SW480 (cell line): Measurements from ENCODE around the gene ATG4A.

Experiments
- DNase-seq: peaks from one replicate; pipeline ENCODE4 v3.0.0-alpha.2; 2016; ENCODE audit warnings: low spot score

The ATG4A gene

DNA sequence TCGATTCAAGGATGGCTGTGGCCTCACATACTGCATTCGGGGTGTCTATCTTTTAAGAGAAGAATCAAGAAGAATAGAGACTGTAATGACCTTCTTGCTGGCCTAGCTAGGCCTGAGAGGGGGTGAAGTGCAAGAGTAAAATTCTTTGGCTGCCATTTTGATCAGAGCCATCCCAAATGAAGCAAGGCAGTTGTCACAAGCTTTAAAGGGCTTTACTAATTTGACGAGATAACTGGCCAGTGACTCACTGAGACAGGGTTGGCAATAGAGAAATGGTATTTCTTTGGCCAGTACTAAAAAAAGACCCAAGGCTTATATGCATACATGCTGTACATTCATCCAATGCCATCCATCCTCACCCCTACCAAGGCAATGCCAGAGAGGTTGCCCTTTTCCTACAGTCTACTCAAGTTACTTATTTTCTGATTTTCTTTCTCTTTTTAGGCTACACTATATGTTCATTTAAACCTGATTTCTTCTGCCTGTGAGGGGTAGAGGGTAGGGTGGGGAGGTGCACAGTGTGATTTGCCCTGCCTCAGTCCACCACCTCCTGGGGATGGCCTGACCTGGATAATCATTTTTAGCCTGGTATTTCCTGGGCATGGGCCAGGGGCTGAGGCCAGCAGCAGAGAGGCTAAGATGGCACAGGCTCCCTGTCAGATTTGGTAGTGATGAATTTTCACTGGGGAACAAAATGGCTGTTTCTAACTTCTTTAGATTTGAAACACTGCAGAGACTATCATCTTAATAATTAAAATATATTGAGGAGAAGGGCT is 32.2 kb downstream of the ATG4A start:
- no peak for DNase-seq

DNA sequence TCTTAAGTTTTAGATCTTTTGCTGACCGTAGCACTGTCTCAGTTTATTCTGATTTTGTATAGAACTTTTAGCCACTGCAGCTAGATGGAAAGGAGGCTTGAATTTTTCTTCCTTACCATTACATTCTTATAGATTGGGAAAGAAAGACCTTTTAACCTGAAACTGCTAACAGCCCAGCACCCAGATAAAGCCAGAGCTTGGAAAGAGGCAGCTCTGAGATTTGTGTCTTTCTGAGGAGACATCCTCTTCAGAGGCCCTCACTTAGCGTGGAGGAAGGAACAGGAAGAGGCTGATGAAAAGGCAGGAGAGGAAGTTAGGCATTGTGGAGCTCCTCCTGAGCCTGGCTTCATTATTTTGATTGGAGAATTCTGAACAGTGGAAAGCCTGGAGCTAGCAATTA is 35.1 kb downstream of the ATG4A start:
- no peak for DNase-seq

DNA sequence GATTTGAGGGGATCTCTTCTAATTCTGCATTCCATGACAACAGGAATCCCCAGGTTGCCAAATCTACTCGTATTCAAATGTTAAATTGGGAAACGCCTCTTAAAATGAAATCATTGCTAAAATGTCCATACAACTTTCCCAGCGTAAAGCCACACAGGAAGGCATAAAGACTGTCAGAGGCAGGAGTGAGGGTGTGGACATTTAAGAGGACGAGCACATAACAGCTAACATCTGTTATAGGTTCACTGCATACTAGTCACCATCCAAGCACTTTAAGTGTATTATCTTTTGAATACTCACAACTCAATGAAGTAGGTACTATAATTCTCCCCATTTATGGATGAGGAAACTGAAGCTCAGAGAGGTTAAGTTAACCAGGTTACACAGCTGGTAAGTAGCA is 35.6 kb downstream of the ATG4A start:
- DNase-seq = no peak

DNA sequence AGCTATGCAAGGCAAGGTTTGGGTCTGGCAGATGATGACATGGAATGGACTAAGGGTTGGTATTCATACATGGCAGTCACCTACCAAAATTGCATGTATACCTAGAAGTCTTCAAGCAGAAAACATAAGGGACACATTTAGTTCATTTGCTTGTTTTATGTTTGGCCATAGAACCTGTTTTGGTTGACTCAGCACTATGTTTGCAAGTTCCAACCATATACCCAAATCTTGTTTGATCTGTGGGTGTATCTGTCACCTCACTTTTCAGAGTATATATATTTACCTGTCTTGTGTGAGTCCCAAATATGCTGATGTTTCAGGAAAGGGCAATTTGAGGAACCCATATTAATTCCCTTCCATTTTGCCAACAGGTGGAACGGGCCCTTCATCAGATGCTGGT is 39.3 kb downstream of the ATG4A start:
- DNase-seq = no peak

DNA sequence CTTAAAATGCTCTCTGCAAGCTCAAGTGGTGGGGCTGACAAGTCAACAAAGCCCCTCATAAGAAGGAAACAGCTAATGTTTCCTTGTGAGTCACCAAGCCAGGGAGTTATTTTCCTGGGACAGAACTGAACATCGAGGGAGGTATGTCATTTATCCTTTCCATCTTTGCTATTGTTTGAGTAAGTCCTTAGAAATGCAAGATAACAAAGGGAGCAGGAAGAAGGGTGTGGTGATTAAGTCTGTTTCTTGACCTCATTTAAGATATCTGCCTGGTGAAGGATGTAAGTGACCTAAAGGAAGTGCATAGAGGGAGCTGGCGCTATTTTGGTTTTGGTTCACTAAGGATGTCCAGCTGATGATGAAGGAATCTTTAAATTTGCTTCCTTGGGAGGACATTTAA is 39.9 kb downstream of the ATG4A start:
- DNase-seq = no peak

DNA sequence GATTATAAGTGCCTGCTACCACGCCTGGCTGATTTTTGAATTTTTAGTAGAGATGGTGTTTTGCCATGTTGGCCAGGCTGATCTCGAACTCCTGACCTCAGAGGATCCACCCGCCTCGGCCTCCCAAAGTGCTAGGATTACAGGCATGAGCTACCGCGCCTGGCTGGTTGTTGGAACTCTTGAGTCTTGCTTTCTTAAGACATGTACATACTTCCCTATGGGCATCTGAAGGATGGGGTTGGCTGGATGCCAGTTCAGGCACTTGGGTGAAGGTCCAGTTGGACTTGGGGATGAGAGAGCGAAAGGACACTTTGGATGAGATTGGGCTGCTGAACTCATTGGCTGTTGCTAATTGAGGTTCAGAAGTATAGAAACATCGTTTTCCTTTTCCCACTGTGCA is 40.5 kb downstream of the ATG4A start:
- DNase-seq = no peak

DNA sequence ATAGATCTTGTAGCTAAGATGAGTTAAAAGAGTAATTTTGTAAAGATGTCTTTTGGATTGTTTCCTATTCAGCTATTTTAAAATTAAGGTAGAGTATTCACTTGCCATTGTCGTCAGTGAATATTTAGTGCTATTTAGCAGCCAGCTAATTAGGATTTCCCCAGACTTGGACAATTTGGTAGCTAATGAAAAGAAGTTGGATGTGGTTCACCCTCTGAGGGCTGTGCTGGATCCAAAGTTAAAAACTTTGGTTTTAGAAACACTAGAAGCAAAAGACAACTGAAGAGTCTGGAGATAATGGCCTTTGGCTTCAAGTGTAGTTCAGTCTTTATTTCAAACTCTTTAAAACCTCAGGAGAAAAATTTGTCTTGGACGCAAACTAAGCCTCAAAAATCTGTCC is 41.3 kb downstream of the ATG4A start:
- no peak for DNase-seq

DNA sequence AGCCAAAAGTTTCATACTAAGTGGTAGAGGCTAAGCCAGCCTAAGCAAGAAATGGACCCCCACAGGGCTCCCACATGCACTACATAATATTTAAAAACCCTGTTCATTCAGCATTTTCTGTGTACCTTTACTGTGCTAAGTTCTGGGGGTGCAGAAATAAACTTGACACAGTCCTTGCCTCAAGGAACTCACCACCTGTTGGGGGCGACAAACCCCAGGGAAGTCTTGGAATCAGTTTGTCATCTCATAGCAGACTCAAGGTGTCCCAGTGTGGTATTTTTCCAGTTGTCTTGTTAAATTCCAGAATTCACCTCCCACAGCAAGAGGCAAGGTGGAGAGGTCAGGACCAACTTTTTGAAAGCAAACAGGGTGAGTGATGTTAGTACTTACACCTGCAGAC is 43.1 kb downstream of the ATG4A start:
- no peak for DNase-seq

DNA sequence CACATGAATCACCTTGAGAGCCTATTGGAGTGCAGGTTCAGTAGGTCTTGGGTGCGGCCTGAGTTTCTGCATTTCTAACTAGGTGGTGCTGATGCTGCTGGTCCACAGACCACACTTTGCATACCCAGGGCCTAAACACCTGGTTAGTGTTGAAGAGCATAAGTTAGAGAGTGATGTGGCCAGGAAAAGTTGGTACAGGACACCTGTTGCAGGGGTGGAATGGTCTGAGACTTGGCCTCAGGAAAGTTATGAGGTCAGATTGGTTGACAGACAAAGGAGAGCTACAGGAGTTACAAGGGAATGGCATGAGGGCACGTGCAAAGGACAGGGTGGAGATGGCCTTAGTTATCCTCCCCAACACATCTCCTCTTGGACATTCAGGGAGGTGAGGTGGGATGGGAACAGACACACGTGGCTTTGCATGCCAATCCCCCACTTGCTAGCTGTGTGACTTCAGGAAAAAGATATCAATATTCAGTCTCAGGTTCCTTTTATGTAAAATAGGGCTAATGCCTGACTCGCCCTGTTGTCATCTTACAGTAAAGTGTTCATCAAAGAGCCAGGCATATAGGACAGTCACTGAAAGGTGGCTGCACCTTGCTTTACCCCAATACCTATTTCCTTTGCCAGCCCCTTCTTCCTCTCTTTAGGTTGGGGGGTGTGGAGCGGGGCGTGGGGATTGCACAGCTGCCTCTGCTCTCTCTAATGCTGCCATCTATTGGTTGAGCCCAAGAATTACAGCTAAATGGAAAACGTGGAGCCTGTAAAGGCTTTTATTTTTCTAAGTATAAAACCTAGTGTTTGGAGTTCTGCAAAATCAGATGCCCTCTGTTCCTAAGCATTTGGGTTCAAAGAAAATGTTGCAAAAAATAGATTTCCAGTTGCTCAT is 47.5 kb downstream of the ATG4A start:
- peak; percentile 1 for DNase-seq

DNA sequence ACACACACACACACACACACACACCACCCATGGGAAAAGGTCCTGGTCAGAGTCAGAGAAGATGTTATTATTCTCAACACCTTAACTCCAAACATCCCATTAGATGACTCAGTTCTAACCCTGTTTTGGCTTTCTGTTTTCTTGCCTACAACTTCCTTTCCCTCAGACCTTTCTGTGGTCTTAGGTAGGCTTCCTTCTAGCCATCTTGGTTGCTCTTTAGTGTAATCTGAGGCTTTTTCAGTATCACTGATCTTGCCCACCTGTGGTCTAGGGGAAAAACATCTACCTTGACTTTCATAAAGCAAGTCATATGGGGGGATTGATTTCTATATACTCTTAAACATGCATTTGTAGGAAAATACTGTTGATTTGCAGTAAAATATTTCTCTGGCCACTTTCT is 56.9 kb downstream of the ATG4A start:
- no peak for DNase-seq

DNA sequence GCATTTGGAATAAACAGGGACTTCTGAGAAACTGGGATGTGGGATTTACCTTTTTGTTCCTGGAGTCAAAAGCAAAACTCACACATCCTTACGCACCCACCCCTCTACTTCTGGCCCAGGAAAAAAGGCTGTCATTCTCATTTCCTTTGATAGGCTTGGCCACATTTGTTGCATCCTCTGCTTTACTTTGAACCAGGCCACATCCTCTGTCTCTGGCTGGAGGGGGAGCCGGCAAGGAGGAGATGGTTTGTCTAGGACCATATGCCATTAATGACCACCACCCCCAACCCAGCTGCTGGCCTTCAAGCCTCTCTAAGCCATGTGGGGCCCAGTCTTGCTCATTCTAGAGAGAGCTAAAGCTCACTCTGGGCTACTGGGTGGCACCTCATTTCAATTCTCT is 64.5 kb downstream of the ATG4A start:
- no peak for DNase-seq

DNA sequence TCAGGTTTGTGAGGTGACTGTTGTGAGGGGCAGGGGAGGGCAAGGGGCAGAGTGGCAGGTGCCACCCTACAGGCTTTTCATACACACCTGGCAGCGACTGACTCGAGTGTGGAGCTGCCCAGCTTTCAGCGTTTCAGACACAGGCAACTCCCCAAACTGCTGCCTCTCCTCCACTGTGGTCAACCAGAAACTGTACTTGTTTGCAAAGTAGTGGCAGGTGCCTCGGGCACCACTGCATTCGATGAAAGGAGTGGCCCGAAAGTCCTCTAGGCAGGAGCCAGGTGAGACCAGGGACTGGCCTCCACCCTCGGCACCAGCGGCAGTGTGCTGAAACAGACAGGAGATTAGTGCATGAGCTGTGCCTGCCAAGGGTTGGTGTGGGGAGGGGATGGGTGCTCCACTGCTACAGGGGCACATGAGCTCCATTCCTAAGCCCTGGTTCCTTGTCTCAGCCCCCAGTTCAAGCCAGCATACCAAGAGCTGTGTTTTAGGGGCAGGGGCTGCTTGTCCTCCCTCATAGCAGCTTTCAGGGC is 65.4 kb downstream of the ATG4A start:
- DNase-seq = no peak

DNA sequence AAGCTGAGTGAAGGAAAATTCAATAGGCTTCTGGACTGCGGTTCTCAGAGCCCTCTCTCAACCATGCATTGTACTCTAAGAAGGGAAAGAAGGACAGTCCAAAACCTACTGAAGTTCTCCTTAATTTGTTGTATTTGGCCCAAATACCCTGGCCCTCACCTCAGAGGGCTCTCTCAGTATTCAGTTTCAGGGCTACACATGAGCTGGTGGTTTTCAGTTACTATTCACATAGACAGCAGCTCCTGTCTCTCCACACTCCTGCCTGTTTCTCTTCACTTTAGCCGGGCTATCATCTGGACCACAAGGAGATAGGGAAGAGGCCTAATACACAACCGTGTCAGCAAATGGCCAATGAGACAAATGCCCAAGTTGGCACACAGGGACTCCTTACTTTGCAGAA is 66.0 kb downstream of the ATG4A start:
- DNase-seq = no peak

DNA sequence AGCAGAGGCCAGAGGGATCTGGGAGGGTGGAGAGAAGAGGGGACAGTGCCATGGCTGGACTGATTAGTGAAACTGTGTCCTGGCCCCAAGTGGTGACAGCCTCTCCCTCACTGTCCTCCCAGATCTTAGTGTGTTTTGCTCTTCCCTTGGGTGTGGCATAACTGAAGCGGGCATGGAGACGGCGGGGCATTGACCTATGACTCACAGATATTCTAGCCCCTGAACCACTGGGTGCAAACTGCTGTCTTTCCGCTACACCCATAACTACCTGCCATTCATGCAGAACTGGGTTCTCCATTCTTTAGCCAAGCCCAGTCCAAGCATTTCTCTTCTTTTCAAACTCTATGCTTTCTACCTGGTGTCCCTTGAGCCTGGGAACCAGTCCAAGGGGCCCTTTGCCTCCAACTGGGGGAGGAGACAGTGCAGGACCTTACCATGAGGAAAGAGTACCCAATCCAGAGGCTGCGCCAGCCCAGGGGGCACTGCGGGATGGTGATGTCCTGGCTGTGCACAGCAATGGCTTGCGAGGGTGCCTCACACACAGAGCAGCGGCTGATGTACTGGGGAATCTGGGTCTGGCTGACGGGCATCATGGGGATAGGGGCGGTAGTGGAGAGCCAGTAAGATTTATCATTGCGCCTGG is 67.6 kb downstream of the ATG4A start:
- peak; percentile 14 for DNase-seq

DNA sequence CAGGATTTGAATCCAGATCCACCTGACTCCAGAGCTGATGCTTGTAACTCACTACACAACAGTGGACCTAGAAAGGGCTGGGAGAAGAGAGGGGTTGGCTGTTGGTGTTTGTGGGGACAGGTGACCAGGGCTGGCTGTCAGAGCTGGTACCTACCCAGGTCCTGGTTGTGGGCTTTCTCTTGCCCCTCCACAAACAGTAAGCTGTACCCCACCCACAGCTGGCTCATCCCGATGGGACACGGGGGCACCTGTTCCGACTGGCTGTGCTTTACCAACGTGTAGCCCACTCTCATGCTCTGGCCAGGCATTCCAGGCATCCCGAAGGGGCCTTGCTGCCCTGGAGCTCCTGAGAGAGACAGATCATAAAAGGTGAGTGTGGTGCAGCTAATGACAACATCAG is 68.7 kb downstream of the ATG4A start:
- DNase-seq = no peak

DNA sequence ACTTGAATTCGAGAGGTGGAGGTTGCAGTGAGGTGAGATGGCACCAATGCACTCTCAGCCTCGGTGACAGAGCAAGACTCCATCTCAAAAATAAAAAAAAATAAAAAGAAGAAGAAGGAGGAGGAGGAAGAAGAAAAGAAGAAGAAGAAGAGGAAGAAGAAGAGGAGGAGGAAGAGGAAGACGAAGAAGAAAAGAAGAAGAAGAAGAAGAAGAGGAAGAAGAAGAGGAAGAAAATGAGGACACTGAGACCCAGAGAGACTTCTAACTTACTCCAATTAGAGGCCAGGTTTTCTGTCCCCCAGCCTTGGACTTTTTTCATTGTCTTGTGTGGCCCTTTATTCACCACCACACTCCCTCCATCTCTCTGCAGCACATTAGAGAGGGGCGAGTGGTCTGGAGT is 70.7 kb downstream of the ATG4A start:
- DNase-seq = no peak

DNA sequence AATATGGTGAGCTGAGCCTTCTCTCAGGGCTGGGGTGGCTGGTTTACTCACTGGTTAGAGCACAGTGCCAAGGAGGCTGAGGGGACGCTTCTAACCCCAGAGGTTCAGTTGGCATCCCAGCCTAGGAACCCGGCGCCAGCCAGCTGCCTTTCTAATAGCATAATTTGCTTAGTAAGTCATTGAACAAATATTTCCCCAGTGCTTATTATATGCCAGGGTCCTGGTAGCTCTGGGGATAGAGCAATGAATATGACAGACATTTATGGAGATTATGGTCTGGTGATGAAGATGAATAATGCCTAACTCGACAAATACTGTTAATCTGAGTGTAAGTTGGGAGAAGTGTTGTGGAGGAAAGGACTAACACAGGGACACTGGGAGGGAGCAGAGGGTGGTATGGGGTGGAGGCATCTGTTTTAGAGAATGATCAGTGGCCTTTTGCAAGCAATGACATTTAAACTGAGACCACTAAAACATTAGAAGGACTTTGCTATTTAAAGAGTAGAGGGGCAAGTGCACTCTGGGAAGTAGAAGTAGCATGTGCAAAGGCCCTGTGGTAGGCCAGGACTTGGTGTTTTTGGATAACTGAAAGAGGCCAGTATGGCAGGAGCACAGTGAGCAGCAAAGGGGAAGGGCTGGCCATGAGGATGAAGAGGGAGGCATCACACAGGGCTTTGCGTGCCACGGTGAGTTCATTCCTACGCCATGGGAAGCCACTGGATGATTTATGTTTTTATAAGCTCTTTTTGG is 71.9 kb downstream of the ATG4A start:
- no peak for DNase-seq

DNA sequence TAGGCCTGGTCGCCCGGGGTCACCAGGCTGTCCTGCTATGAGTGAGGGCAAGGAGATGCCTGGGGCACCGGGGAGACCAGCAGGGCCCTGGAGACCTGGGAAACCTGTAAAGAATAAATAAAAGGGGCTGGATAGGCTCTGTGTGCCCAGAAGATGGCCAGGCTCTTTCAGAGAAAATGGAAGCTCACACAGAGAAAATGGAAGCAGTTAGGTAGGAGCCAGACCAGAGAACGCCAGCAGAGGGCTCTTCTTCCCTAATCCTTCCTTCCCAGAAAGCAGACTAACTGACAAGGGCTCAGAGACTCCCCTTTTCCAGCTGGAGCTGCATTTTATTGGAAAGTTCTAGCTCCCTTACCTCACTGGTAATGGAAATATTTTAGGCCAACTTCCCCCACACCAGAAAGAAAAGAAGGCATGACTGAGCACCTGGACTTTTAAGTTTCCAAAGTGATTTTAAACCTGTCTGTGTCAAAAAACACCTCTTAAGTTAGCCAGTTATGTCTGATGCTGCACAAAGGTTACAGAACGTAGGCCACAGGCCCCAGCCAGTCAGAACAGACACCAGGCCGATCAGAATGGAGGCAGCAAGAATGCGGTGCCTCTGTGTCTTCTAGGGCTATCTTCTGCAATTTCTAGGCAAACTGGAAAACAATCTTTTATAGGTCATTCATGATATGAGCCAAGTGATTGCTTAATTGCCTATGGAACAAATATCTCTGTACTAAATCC is 74.0 kb downstream of the ATG4A start:
- DNase-seq = peak; percentile 37

DNA sequence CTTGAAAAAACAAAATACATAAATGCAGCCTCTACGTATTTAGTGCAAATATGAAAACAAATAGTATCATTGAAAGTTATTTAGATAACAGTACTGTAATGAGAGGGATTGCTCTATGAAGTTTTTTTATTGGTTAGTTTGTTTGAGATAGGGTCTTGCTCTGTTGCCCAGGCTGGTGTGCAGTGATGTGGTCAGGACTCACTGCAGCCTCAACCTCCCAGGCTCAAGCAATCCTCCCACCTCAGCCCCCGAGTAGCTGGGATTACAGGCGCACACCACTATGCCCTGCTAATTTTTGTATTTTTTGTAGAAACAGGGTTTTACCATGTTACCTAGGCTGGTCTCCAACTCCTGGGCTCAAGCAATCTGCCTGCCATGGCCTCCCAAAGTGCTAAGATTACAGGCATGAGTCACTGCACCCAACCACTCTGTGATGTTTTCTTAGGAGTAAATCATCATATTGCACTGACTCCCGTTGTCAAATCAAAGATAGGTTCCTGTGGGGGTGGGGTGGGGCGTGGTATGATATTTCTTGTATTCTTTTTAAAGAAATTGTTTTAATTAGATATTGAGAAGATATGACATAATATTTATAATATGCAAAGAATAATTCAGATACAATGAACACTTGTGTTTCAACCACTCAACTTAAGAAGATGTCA is 75.8 kb downstream of the ATG4A start:
- DNase-seq = no peak

DNA sequence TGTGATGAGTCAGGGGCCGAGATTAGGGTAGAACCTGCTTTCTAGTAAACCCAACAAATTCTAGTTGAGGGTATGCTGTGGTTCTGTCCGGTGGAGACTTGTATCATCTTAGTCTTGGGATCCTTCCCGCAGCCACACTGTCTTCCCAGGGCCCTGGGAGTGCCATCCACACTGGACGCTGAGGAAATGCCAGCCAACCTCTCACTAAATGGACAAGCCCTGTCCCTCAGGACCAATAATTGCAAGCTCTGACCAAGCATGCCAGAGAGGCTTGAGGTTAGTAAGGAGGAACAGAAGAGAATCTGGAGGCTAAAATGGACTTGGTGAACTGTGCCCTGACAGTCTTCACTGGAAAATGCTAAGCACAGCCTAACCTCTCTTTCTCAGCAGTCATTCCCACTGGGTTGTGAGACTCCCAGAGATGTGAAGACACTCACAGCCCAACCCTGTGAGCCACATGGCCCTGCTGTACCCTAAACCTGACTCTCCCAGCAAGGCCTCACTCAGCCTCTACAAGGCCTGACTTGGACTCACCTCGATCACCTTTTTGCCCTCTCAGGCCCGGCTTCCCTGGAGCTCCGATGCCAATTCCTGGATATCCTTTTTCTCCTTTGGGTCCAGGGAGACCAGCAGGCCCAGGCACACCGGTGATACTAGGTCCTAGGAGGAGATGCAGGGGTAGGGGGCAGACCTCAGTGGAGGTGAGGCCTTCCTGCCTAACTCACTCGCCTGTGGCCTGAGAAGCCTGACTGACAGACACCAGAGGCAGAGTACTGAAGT is 77.6 kb downstream of the ATG4A start:
- DNase-seq = no peak
